HG02571 (cell line): ENCODE measurements around the gene HSD17B3.
"Not testable (repeated sequence)": the region's sequence is repeated elsewhere in the genome, so short reads cannot be mapped to it uniquely, and the experiment has no call there.

Experiments used
- ATAC-seq: cut with Tn5 transposase; IDR thresholded peaks from one replicate; pipeline ENCODE4 v1.9.1; 2021; ENCODE audit warnings: mild to moderate bottlenecking, moderate library complexity; ENCODE audit not compliant: unreplicated experiment

The HSD17B3 gene

DNA sequence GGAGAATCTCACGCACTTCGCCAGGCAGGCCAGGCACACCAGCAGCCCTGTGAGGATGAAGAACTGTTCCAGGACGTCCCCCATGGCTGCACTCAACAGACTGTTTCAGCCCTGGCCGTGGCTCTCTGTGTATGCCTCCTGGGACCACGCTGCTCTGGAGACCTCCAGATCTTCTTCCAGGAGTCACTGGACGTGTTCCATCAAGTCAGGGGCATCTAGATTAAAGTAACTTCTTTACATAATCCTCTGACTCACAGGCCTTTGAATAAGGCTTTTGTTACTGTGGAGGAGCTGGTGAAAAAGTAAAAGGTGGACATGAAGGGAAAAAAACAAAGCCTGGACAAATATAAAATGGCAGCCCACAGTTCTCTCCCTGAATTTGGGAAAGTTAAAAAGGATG, at the start of gene HSD17B3:
Gene HSD17B3, minus strand, starts transcription at position 156 of the 400 bp plus-strand sequence. Its CDS starts 72 bp downstream, at position 84.
- ATAC-seq, result no peak

DNA sequence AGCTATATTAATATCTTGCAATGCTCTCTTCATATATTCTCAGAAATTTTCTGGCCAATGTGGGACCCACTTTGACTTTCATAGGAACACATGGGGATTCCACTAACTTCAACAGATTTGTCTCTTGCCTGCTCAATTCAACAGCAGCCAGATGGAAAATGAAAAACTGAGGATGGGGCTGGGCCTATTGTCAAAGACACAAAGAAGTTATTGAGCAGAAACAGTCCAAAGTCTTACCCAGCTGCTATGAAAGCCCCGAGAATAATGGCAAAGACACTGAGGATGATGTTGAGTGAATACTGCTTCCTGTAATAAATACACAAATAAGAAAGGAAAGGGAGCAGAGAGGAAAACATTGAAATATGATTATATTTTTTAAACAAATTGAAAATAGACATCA, 48.9 kb upstream of the HSD17B3 start:
- no peak for ATAC-seq

DNA sequence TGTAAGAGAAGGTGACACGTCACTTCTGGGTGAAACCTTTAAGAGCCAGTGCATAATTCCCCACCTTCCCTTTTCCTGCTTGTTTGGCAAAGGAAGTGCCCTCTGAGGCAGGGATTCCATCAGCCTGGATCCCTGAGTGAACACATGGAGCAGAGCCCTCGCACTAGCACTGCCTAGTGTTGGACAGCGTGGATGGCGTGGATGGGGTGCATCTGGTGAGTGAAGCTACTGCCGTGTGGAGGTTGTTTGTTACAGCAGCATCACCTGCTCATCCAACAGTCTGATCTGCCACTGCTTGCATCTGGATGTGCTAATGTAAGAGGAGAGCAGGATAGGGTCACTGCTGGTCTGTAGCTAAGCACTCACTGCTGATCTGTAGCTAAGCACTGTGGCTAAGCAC, 46.3 kb upstream of the HSD17B3 start:
- ATAC-seq, result no peak

DNA sequence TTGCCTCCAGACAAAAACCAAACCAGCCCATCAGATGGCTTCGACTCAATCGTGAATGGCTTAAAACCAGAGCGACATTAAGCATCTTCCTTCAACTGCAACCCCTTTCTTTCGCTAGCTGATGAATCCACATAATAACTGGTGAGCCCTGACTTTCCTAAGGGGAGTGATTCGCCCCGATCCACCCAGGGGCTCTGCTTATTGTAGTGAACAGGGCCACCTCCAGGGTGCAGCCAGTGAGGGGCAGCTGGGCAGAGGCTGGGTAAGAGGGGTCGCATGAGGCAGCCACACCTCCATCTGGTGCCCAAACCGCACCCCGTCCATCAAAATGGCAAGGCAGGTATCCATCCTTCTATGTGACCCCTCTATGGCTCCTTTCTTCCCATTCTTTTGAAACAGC, 43.6 kb upstream of the HSD17B3 start:
- ATAC-seq, result no peak

DNA sequence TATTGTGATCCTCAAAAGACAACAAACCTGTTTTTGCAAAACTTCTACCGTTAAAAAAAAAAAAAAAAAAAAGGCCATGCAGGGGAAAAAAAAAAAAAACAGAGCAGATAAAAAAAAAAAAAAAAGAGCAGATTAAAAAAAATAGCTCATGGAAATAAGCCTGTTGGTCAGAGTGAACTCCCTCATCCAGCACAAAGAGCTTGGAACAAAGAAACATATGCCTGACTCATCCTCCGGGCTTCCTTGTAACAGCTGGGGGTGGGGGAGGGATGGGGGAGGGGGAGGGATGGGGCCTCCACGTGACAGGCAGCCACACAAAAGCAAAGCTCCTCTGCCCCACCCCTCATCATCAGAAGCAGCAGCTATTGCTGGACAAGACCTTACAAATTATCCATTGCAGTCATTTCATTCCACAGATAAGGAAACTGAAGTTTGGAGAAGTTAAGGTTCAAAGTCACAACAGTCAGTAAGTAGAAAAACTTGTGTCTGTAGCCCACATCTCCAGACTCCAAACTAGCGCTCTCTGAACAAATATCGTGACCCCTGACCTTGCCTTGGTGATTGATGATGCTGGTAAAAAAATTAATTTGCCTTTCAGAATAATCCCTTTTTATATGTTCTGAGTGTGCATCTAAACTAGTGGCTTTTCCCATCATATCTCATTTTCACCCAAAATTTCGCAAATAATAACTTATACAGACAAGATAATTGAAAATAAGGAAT, 42.6 kb upstream of the HSD17B3 start:
- no peak for ATAC-seq

DNA sequence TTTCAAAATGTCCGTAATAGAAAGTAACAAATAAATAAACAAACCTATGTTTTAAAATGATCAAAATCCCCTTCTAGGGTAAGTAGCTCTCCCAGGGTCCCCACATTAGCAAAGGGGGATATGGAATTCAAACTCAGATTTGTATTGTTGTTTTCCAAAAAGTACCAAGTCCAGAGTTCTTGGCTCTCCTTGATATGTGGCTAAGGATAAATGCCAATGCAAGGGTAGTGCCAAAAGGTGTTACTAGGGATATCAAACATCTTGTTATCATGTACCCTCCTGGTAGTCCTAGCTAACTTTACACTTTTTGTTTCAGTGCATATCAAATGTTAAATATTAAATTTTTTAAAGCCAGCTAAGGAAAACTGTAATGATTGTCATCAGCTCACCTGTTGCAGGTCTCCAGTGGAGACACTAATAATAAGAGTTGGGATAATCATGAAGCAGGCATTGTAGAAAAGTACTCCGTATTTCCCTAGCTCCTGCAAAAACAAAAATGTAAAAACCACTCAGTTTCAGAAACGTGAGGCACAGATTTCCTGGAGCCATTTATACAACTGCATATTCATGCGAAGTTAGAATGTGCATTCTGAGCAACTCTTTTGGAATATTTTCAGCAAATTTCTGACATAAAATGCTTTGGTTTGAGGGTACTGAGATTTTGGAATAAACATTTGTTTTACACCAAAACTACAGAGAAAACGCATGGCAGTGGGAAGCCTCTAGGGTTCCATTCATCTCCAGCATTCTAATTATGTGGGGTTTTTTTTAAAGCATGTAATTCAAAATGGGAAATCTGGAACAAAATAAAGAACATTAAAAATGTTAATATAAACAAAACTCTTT, 41.8 kb upstream of the HSD17B3 start:
- no peak for ATAC-seq

DNA sequence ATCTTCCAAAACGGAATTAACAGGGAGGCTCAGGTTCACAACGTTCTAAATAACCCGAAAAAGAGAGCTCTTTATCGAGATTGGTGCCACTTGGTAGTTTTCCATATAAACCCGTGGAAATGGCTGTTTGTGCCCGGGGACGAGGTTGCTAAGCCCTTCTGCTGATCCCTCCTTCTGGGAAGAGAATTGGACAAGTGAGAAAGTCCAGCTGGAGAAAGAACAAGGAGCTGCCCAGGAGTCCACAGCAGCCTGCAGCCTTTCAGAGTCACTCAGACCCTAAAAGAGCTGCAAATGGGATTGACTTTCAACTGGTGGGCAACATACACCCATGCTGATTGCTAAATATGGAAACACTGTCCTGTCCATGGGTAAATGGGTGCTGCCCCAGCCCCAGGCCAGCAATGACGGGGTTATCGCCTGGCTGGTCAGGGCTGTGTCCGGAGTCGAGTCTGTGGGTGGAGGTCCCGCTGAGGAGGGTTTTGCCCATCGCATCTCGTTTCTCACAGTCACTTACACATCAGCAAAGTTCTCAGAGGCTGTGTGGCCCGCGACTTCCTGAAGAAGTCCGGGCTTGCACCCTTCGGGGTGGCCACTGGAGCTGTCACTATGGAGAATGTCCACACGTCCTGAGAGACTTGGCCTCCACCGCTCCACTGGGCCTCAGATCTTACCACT, 40.7 kb upstream of the HSD17B3 start:
- ATAC-seq, result no peak

DNA sequence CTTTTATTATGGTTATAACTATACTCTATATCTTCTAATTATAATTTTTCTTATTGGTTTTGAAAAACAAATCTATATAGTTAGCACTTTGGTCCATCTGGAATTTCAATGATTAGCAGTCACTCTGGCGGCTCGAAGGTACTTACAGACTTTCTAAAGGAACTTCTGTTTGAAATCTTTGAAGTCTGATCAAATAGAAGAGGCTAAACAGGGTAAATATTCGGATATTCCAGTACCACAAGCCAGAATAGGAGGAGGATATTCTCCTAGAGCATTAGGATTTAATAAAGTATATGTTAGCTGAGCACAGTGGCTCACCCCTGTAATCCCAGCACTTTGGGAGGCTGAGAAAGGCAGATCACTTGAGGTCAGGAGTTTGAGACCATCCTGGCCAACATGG, 38.7 kb upstream of the HSD17B3 start:
- no peak for ATAC-seq

DNA sequence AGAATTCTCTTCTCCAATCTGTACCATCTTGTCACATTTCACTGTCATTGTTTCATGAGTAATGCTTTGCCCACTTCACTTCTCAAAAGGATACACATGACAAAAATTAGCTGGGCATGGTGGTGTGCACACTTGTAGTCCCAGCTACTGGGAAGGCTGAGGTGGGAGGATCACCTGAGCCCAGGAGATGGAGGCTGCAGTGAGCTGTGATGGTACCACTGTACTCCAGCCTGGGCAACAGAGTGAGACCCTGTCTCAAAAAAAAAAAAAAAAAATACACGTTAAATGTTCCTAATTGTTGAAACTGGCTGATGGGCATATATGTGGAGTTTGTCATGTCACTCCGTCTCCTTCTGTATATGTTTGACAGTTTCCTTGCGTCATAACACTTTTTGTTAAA, 36.3 kb upstream of the HSD17B3 start:
- no peak for ATAC-seq

DNA sequence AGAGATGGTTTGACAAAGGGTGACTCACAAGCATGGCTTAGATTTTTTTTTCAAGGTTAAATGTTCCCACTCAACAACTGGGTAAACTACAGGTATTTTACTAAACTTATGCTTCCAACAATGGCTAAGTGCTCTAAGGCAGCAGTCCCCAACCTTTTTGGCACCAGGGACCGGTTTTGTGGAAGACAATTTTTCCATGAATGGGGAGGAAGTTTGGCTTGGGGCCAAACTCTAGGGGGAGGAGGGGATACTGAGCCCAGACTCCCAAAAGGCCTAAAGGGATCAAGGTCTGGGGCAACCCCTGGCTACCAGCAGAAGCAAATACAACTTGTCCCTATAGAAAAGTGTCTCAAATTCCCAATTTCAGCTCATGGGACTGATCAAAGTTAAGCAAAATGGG, 32.0 kb upstream of the HSD17B3 start:
- no peak for ATAC-seq

DNA sequence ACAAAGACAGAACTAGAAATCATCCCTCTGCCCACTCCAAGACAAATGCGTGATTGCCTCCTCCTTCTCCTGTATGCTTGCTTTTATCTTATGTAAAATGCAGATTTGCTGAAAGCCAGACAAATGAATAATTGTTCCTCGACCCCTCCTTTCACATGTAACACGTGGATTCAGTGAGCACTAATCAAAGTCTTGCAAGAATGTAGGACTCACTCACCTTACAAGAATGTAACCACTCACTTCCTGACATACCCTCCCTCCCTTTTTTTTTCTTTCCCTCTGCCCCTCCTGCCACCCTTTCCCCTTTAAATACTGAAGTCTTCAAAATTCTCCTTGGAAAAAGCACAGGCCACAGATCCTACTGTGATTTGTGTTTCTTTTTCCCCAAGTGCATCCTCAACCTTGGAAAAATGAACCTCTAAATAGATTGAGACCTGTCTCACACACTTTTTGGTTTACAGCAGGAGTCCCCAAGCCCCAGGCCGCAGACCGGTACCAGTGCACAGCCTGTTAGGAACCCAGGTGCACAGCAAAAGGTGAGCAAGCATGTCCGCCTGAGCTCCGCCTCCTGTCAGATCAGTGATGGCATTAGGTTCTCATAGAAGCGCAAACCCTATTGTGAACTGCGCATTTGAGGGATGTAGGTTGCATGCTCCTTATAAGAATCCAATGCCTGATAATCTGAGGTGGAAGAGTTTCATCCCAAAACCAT, 29.4 kb upstream of the HSD17B3 start:
- no peak for ATAC-seq

DNA sequence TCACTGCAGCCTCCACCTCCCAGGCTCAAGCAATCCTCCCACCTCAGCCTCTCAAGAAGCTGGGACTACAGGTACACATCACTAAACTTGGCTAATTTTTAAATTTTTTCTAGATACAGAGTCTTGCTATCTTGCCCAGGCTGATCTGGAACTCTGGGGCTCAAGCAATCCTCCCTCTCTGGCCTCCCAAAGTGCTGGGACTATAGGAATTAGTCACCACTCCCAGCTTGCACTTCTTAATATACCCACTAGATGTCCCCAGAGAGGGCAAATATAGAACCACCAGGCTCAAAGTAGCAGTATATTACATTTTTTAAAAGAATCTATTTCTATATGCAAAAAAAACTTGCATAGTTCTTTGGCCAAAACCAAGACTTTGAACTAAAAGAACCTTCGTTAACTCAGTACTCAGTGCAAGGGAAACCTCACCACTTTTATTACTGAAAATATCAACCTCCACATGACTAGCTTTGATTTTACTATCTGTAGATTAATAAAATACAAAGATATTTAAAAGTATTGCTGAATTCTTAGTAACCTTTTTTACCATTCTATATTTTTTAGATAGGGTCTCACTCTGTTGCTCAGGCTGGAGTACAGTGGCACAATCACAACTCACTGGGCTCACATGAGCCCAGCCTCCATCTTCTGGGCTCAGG, 25.8 kb upstream of the HSD17B3 start:
- no peak for ATAC-seq

DNA sequence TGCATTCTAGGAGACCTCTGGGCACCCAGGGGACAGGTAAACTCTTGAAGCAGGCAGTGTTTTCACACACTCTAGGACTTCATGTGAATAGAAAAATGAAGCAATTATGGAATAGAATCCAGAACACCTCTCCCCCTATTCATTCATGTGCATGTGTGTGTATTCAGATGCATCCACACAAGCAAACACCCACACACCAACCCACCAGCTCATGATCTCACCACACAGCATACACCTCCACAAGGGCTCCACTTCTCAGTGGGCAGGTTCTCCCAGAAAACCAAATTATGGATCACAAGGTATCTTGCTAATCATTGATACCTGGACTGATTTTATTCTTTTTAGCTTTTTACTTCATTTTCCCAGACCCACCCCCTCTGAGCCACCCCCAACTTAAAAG, 21.2 kb upstream of the HSD17B3 start:
- no peak for ATAC-seq

DNA sequence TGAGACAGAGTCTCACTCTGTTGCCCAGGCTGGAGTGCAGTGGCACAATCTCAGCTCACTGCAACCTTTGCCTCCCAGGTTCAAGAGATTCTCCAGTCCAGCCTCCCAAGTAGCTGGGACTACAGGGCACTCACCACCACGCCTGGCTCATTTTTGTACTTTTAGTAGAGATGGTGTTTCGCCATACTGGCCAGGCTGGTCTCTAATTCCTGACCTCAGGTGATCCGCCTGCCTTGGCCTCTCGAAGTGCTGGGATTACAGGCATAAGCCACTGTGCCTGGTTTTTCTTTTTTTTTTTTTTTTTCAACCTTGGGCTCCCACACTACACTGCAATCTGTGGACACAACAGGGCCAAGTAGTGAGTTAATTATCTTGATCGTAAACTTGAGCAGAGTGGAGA, 20.8 kb upstream of the HSD17B3 start:
- not testable (repeated sequence) for ATAC-seq

DNA sequence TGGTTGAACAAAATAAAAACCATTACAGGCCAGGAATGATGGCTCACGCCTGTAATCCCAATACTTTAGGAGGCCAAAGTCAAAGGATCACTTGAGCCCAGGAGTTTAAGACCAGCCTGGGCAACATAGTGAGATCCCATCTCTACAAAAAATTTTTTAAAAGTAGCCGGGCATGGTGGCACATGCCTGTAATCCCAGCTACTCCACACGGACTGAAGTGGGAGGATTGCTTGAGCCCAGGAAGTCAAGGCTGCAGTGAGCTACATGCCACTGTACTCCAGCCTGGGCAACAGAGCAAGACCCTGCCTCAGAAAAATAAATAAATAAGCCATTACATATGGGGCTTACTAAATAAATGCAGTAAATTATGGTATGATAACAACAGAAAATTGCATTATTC, 20.2 kb upstream of the HSD17B3 start:
- not testable (repeated sequence) for ATAC-seq

DNA sequence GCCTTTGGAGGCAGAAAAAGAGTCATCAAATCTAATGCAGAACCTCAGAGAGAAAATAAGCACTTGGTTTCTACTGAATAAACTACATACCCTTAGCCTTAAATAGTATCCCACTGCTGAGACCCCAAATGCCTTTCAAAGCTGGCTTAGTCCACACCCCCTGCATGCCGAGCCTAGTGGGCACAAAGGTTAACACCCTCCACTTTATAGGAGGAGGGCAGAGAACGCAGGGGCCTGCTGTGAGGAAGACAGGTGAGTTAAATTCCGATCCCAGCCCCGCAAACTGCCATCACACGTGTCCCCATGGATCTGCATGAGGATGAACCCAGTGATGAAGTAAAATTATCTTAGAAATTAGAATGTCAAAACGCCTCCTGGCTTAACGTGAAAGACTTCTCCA, 19.5 kb upstream of the HSD17B3 start:
- ATAC-seq, result no peak

DNA sequence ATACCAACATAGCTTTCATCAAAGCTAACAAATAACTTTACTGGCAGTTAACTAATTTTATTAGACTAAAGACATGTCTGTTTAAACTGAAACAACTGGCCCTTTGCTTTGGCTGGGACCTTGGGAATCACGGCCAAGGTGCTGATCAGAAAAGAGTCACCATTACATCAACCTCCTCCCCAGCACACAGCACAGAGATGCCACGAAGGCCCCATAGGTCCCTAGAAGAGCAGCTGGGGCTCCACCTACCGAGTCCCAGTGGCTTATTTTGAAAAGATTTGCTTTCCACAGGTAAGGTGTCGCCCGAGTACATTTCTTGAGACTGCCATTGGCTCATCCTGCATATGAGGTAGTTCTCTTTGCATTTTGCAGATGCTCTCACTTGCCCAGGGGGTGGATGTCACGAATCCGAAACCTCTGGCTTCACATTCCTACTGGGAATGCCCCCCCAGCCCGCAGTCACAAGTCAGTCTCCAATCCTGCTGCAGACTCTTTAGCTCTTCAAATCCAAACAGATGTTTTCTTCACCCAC, 18.8 kb upstream of the HSD17B3 start:
- ATAC-seq, result no peak

DNA sequence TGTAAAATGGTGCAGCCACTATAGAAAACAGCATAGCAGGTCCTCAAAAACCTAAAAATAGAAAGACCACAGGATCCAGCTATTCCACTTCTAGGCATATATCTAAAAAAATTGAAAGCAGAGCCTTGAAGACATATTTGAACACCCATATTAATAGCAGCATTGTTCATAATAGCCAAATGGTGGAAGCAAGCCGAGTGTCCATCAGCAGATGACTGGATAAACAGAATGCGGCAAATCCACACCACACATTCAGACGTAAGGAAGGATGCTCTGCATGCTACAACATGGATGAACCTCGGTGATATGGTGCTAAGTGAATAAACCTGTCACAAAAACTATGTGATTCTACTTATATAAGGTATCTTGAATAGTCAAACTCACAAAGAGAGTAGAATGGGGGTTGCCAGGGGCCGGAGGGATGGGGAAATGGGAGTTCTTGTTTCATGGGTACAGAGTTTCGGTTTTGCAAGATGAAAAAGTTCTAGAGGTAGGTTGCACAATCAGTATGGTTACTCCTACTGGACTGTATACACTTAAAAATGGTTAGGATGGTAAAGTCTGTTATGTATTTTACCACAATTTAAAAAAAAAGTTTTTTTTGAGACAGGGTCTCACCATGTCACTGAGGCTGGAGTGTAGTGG, 17.1 kb upstream of the HSD17B3 start:
- no peak for ATAC-seq

DNA sequence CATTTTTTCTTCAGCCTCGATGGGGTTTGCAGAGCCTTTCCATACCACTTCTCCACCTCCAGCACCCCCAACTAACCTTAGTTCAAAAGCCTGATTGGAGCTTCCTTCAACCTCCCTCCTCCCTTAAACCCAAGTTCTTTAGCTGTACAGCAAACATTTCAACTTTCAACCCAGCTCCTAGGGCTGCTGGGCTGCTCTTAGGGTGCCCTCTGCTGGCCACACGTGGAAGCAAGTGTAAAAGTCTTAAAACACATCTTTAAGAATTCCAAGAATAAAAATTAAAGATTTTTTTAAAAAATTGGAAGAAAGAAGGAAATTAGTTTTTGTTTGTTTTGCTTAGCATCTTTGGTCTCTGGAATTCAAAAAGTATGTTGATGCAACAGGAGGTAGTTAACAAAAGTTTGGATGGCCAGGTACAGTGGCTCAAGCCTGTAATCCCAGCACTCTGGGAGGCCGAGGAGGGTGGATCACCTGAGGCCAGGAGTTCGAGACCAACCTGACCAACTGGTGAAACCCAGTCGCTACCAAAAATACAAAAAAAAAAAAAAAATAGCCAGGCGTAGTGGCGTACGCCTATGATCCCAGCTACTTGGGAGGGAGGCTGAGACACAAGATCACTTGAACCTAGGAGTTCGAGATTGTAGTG, 15.5 kb upstream of the HSD17B3 start:
- no peak for ATAC-seq
